HG02885 (cell line): ENCODE results near the gene PPIL1.

Source experiments
- ATAC-seq: cut with Tn5 transposase; IDR thresholded peaks from one replicate; pipeline ENCODE4 v1.9.1; 2021; ENCODE audit warnings: mild to moderate bottlenecking; ENCODE audit not compliant: unreplicated experiment, poor library complexity

Gene PPIL1

GRCh38 chr6:36857325-36857724 is 17.3 kb downstream of the PPIL1 start:
- ATAC-seq = no peak

- ATAC-seq = no peak
Measured at GRCh38 chr6:36856277-36856676, 18.3 kb downstream of the PPIL1 start.

- no peak for ATAC-seq
Measured at GRCh38 chr6:36855750-36856149, 18.9 kb downstream of the PPIL1 start.

DNA sequence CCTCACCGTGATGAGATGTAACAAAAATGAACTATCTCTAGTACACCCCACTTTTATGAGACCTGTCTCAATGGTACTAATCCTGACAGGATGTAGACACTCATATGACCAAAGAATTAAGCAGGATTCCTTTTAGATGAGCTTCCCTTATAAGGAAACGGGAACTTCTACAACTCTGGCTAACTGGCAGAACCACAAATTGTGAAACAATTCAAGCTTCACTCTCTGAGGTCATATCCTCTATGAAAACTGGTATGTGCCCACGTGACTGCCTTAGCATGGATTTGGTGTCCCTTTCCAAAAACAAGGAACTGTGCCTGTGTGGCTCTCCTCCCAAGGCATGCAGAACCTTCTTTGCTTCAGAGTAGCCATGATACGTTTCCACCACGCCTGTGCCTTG is 21.3 kb downstream of the PPIL1 start:
- no peak for ATAC-seq

DNA sequence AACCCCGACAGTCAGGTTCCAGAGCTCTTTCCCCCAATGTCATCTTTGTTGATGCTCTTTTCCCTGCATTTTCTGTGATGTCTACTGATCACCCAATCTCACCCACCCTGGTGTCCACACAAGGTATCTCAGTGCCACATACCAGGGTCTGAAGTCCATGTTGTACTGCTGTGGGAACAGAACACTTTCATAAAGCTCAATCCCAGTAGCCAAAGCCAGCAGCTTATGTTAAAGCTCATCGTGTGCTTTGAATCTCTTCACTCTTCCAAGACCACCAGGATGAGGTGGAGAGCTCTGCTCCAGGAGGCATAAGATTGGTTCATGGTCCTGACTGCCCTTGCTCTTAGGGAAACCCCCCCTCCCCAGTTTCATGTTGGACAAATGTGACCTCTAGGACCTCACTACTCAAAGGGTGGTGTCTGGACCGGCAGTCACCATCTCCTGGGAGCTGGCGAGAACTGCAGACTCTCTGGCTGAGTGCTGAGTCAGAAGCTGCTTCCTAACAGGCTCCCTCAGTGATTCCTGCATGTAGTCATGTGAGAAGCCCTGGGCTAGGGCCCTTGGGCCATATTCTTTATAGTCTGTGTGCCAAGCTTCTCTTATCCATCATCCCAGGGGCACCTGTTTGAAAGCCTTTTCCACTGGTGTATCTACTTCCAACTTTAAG is 22.0 kb downstream of the PPIL1 start:
- no peak for ATAC-seq

DNA sequence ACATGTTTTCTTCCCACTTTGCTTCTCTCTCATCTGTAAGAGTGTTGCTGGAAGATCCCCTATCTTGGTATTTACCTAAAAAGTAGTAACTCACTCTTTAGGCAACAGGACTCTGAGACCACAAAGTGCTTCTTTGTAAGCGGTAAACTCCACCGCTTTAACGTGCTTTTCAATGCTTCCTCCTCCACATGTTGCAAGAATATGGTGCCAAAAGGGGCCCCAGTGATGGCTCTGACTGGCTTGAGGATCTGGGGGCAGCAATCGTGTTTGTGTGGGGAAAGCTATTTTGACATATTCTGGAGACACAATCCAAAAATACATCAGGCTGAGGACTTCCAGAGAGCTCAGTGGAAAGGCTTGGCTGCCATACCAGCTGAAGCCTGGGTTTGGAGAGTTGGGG is 23.0 kb downstream of the PPIL1 start:
- no peak for ATAC-seq

- no peak for ATAC-seq
Measured at GRCh38 chr6:36851149-36851614, 23.4 kb downstream of the PPIL1 start.

GRCh38 chr6:36850021-36850420 is 24.6 kb downstream of the PPIL1 start:
- ATAC-seq = no peak

DNA sequence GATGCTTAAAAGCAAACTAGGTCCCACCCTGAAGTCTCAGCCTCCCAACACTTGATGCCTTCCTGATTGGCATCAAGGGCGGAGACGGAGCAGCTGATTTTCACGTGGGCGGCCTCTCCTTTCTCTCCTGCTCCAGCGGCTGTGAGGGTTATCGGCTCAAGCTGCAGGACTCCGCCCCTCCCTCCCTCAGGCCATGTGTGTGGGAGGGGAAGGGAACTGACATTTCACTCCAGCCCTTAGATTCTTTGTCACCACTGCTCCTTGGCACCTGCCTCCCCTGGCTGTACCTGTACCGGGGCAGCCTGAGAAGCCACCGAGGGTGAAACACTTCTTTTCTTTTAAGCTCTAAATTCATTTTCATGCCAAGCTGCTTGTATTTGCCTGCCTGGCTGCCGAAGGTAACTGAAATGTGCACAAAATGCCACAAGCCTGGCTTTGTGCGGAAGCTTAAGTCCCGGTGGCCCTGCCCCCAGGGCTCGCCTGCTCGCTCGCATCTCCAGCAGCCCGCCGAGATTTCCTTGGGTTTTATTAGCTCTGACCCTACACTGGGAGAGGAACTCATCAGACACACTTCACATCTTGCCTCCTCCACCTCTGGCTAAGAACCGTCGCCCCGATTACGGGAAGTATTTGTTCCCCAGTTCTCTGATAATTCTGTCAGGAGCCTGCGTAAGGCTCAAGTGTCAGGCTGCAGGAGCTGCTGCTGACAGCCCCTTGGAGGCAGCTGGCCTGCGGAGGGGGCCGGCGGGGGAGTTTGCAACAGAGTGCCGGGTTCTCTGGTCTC is 25.8 kb downstream of the PPIL1 start:
- ATAC-seq = no peak

GRCh38 chr6:36847991-36848390 is 26.6 kb downstream of the PPIL1 start:
- no peak for ATAC-seq

GRCh38 chr6:36847152-36847551 is 27.5 kb downstream of the PPIL1 start:
- no peak for ATAC-seq

DNA sequence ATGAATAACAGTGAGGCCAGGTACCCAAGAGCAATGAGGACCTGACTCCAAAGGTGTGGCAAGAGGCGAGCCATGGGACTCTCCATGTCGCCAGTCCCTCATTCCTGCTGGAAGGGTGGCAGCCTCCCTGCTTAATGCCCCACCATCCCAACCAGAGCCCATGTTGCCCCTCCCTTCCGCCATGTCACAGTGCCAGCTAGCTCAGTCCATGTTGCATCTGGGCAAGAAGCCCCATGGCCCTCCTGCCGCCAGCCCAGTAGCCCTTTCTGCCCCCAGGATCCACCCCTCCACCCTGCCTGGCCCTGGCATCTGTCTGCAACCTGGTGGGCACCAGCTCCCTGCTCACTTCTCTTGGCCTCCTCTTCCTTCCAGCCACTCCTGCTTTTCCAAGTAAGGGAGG is 29.4 kb downstream of the PPIL1 start:
- no peak for ATAC-seq

GRCh38 chr6:36844232-36845170 is 30.1 kb downstream of the PPIL1 start:
- no peak for ATAC-seq

GRCh38 chr6:36843170-36843569 is 31.4 kb downstream of the PPIL1 start:
- ATAC-seq = no peak

- ATAC-seq = no peak
Measured at GRCh38 chr6:36841756-36842155, 32.8 kb downstream of the PPIL1 start.

DNA sequence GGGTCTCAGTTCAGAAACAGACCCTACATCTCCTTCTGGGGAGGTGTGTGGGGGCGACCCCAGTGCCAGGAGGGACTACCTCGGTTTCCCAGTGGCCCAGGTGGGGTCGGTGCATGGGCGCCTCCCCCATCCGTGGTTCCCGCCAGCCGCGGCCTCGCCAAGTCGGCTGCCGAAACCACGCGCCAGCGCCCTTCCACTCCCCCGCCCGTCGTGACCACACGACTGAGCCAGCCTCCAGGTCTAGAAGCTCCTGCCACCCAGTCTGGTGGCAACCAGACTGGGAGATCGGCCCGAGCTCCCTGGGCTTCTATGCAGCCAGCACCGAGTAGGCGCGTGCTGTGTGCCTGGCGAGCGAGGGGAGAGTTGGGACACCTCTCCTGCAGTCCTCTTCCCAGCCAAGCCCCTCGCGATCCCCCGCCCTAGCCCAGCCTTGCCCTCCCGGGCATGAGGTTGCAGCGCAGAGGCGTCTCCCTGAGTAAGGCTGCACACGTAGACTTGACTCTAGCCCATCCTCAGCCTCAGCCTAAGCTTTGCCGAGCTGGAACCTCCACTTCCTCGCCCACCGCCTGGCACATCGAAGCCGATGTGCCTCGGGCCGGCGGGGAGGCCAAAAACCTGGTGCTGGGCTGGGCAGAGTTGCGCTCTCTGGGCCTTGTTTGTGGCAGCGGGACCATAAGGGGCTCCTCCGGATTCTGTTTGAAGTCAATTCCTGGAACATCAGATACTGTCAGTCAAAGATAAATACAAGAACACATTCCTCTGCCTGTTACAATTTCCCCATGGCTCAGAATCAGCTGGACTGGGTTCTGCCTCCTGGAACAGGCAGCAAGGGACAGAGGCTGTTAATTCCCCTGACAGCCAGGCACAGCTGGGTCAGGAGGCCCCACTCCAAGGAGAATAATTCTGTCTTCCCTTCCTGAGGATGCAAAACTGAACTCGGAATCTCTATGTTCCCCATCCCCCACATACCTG is 33.9 kb downstream of the PPIL1 start:
- no peak for ATAC-seq

DNA sequence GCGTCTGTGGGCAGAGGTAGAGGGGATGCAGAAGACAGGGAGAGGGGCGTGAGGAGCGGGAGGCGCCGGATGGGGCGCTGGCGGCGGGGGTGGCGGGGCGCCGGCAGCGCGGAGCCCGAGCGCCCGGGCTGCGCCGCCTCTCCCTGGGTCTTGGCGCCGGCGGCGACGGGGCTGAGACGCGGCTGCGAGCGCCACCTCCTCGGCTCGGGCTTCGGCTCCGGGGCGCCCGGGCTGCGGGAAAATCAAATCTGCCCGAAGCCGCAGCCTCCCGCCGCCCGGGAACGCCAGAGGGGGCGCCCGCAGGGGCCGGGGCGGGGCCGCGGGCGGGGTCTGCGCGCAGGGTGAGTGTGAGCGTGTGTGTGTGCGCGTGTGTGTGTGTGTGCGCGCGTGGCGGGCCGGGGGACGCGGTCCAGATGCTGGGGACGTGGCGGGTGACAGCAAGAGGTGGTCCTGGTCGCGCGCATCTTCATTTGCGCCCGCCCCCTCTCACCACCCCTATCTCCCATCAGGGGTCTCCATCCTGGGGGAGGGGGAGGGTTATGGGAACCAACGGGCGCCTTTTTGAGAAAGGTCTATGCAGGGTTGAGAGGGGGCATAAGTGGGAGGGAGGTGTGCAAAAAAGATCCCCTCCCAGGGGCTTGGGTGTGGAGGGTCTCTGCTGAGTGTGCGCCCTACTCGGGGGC is 34.7 kb downstream of the PPIL1 start:
- no peak for ATAC-seq

DNA sequence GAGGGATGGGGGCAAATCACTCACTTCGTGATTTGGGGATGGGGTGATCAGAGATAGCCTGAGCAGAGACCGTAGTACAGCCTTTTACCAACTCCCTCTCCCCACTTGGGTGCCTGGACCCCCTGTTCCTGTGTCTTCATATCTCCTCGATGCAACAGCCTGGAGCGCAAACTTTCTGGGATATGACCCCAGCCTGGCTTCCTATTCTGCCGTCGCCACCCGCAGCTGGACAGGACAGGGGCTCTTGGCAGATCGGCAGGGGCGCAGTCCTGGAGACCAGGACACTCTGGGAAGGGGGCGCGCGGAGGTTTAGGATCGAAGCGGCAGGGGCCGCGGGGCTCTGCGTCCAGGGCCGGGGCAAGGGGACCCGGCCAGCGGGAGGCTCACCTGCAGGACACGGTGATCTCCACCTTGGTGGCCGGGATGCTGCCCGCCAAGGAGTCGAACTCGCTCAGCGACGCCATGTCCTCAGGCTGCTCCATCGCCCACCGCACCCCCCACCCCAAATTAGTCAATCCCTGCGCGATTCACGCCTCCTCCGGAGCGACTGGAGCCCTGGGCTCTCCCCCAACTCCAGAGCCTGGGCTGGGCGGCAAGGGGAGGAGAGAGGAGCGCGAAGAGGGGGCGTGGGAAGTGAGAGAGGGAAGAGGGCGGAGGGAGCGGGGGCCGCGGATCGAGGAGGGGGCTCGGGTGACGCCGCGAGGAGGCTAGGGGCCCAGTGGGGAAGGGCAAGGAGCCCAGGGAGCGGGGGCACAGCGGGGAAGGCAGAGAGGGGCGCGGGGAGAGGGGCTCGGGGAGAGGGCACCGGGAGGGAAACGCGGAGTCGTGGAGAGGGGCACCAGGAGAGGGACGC is 35.5 kb downstream of the PPIL1 start, which contains the start of gene CPNE5:
CPNE5 (minus strand) TSS at position 549 of the 853 bp plus-strand sequence; CDS start at position 482, 67 bp downstream.
- no peak for ATAC-seq
